Myometrial cell (primary cell): ENCODE data around the gene MED12. TPM values are rescaled to one million over a fixed set of nuclear protein-coding genes. Genes with fewer than 3 reads are reported as not detected.

Experiments
- total RNA-seq: library from RNA; depleted of rRNA; stranded (reverse); fragments of >200 nt; gene quantifications from 2 replicates; pipeline ENCODE4 v1.2.3, GENCODE V29; 2015

MED12 gene
- 15.9 and 21.1 TPM in 2 replicates for total RNA-seq

DNA sequence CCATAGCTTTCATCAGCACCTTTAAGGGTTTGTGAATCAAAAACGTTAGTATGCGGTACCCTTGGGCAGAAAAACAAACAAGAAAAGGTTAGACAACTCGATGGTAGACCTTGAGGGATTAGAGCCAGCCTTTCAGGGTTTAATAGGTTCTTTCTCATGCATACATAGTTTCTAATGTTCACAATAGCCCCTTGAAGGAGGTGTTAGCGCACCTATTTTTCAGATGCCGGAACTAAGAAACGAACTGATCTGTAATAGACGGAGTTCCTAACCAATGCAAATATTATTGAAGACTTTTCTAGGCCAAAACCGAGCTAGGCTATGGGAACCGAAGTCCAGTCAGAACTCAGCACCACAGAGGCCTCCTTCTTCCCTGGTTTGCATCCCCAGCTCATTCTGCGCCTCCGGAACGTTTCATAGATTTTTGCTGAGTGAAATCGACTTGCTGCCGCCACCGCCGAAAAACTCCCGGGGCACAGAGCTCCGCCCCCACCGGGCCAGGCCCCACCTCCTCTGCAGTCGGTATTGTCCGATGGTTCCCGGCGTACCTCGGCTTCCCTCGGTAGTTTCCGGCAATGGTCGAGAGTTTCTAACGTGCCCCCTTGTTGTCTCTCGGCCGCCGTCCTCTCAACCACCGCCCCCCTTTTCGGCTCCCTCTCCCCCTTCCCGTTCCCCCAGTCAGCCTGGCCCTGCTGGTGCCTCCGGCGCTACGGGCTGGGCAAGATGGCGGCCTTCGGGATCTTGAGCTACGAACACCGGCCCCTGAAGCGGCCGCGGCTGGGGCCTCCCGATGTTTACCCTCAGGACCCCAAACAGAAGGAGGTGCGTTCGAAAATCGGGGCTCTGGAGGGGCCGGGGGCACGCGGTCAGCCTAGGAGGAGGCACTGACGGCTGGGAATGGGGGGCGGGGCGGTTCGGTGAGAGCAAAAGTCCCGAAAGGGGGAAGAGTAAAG lies at the start of gene MED12:
TSS of gene MED12 (plus strand) at position 565 of the 953 bp plus-strand sequence. CDS start at position 724, 159 bp downstream.

GRCh38 chrX:71095555-71095980 lies 22.8 kb upstream of the MED12 start, which contains the start of gene FOXO4:
Gene FOXO4, plus strand, starts transcription at chrX:71095851. Its CDS starts 678 bp downstream, at chrX:71096529.

GRCh38 chrX:71106427-71106826 lies 12.0 kb upstream of the MED12 start, which contains the start of gene CXorf65:
Gene CXorf65, minus strand, starts transcription at chrX:71106740. Its CDS starts 184 bp downstream, at chrX:71106556.

DNA sequence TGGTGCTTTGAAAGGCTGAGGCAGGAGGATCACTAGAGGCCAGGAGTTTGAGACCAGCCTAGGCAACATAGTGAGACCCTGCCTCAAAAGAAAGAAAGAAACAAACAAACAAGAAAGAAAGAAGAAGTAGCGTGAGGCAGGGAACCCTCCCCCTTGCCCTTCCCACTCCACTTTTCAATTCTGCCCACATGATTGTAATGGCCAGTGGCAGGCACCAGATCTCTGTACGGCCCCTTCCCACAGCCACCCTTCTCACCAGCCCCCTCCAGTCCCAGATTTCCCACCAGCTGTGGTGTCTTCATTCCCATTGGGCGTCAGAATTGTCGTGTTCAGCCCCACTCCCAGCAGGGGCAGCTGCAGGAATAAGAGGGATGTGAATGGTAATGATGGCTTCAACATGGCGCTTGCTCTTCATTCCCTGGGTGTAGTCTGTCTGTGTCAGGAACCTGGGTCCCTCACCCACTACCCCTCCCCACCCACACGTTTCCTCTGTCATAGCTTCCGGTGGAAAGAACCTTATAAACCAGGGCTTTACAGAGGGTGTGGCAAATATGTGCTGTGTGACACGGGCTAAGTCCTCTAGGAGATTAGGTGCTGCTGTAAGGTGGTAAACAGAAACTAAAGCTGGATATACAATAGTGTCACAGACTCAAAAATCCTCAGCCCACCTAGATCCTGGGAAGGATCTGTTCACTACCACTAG lies 7.1 kb upstream of the MED12 start, which contains the start of gene IL2RG:
TSS of gene IL2RG (minus strand) at position 437 of the 703 bp plus-strand sequence. CDS start at position 399, 38 bp downstream.

GRCh38 chrX:71144651-71145050 lies 26.3 kb downstream of the MED12 start, which contains the start of gene NLGN3:
Gene NLGN3, plus strand, starts transcription at chrX:71144841. Its CDS starts 2,909 bp downstream, at chrX:71147750.

Other genes with a start within 250 kb of the MED12 start
- not detected in 2 replicates for gene TEX11, start 209.9 kb upstream of the MED12 start, total RNA-seq
- gene SLC7A3, start 187.5 kb upstream of the MED12 start, total RNA-seq: not detected in 2 replicates
- gene SNX12, start 50.3 kb upstream of the MED12 start, total RNA-seq: 55.8 and 69.5 TPM in 2 replicates
- gene FOXO4, start 22.7 kb upstream of the MED12 start, total RNA-seq: 2.6 and 3.5 TPM in 2 replicates
- not detected in 2 replicates for gene CXorf65, start 11.9 kb upstream of the MED12 start, total RNA-seq
- gene IL2RG, start 7.0 kb upstream of the MED12 start, total RNA-seq: not detected in 2 replicates
- gene NLGN3, start 26.2 kb downstream of the MED12 start, total RNA-seq: not detected in 2 replicates
- gene GJB1, start 104.6 kb downstream of the MED12 start, total RNA-seq: not detected in 2 replicates
- 14.1 and 16.7 TPM in 2 replicates for gene ZMYM3, start 135.5 kb downstream of the MED12 start, total RNA-seq
- 307 and 375 TPM in 2 replicates for gene NONO, start 165.0 kb downstream of the MED12 start, total RNA-seq
- gene ITGB1BP2, start 183.2 kb downstream of the MED12 start, total RNA-seq: 0.71 and 1.2 TPM in 2 replicates
- gene TAF1, start 247.8 kb downstream of the MED12 start, total RNA-seq: 10.8 and 13.3 TPM in 2 replicates